Type B pancreatic cell (in vitro differentiated cells): ENCODE results near the gene CAMSAP1. TPM values are rescaled to one million over a fixed set of nuclear protein-coding genes. Genes with fewer than 3 reads are reported as not detected.

Source experiments
- DNase-seq: peaks from one replicate; pipeline ENCODE4 v3.0.0; 2021; ENCODE audit warnings: mixed read lengths; ENCODE audit not compliant: unreplicated experiment; ENCODE audit errors: extremely low spot score
- H3K27ac Mint-ChIP-seq: 2 replicates; pipeline ENCODE4 v1.8.0; 2021; ENCODE audit warnings: mild to moderate bottlenecking, mixed read lengths
- H3K27me3 Mint-ChIP-seq: 2 replicates; pipeline ENCODE4 v1.8.0; 2021; ENCODE audit warnings: mixed read lengths
- H3K36me3 Mint-ChIP-seq: 2 replicates; pipeline ENCODE4 v1.8.0; 2021; ENCODE audit warnings: mixed read lengths
- H3K4me1 Mint-ChIP-seq: one replicate; pipeline ENCODE4 v1.8.0; 2021; ENCODE audit warnings: mixed read lengths; ENCODE audit not compliant: unreplicated experiment
- H3K4me3 Mint-ChIP-seq: 2 replicates; pipeline ENCODE4 v1.8.0; 2021; ENCODE audit warnings: mild to moderate bottlenecking, mixed read lengths
- H3K9me3 Mint-ChIP-seq: 2 replicates; pipeline ENCODE4 v1.8.0; 2021; ENCODE audit warnings: mixed read lengths
- CTCF ChIP-seq: fragments of 200-600 bp; sonication (generic); conservative IDR thresholded peaks from 2 replicates; pipeline ENCODE4 v1.5.0; 2021; ENCODE audit warnings: antibody characterized with exemption, mild to moderate bottlenecking
- total RNA-seq: library from RNA; stranded (reverse); gene quantifications from 2 replicates; pipeline ENCODE4 v1.2.1, GENCODE V29; 2021; ENCODE audit warnings: low replicate concordance

The CAMSAP1 gene
- total RNA-seq, 1 donor from 2014 or later: 58.2 TPM

- TF ChIP-seq CTCF: no peak
Observed at GRCh38 chr9:135774239-135774747, 133.1 kb downstream of the CAMSAP1 start.

GRCh38 chr9:135773530-135774238, 133.7 kb downstream of the CAMSAP1 start:
- DNase-seq: no peak
- H3K4me3 Mint-ChIP-seq: no peak overlapping the region
- TF ChIP-seq CTCF: no peak
- no peaks in the 10 kb centered on the region for H3K9me3 Mint-ChIP-seq
- H3K27ac Mint-ChIP-seq: no peak overlapping the region
- H3K36me3 Mint-ChIP-seq: no peaks in the 10 kb centered on the region
- H3K27me3 Mint-ChIP-seq: peaks cover 3% of the 10 kb centered on the region
- no peaks in the 10 kb centered on the region for H3K4me1 Mint-ChIP-seq

More at GRCh38 chr9:135774239-135774747, 133.1 kb downstream of the CAMSAP1 start:
- no peak overlapping the region for H3K27ac Mint-ChIP-seq
- no peak overlapping the region for H3K4me3 Mint-ChIP-seq
- H3K9me3 Mint-ChIP-seq: no peaks in the 10 kb centered on the region
- H3K36me3 Mint-ChIP-seq: no peaks in the 10 kb centered on the region
- H3K4me1 Mint-ChIP-seq: no peaks in the 10 kb centered on the region
- no peak for DNase-seq
- peaks cover 3% of the 10 kb centered on the region for H3K27me3 Mint-ChIP-seq

- H3K27me3 Mint-ChIP-seq: peaks cover 3% of the 10 kb centered on the region
- no peak for TF ChIP-seq CTCF
- DNase-seq: no peak
- no peaks in the 10 kb centered on the region for H3K9me3 Mint-ChIP-seq
- no peaks in the 10 kb centered on the region for H3K4me1 Mint-ChIP-seq
- H3K27ac Mint-ChIP-seq: no peak overlapping the region
- no peaks in the 10 kb centered on the region for H3K36me3 Mint-ChIP-seq
- H3K4me3 Mint-ChIP-seq: no peak overlapping the region
Observed at GRCh38 chr9:135772702-135773493, 134.4 kb downstream of the CAMSAP1 start.

- Mint-ChIP-seq H3K9me3 (no peaks in the 10 kb centered on the region), H3K27me3 (peaks cover 3% of the 10 kb centered on the region), H3K4me3 (no peak overlapping the region), H3K4me1 (no peaks in the 10 kb centered on the region), H3K27ac (no peak overlapping the region), H3K36me3 (no peaks in the 10 kb centered on the region)
- DNase-seq: no peak
- TF ChIP-seq CTCF: no peak
Observed at GRCh38 chr9:135772056-135772646, 135.2 kb downstream of the CAMSAP1 start.

- TF ChIP-seq CTCF: no peak
- H3K36me3 Mint-ChIP-seq: no peaks in the 10 kb centered on the region
Observed at GRCh38 chr9:135771401-135772051, 135.8 kb downstream of the CAMSAP1 start.

More at GRCh38 chr9:135771401-135772051, 135.8 kb downstream of the CAMSAP1 start:
- H3K4me1 Mint-ChIP-seq: no peaks in the 10 kb centered on the region
- no peak for DNase-seq
- H3K9me3 Mint-ChIP-seq: no peaks in the 10 kb centered on the region
- no peak overlapping the region for H3K27ac Mint-ChIP-seq
- no peak overlapping the region for H3K4me3 Mint-ChIP-seq
- peaks cover 3% of the 10 kb centered on the region for H3K27me3 Mint-ChIP-seq
